Endothelial cell of umbilical vein (primary cell): ENCODE measurements around the gene ZNF319.

Experiments used
- CTCF ChIP-seq, 2 donors: IDR thresholded peaks; 1 replicate in 1 of 2; 2 replicates in 1 of 2; pipeline ENCODE4 v1.5.1; 2011; ENCODE audit warnings: low read length in 2 of 2, mild to moderate bottlenecking in 2 of 2, moderate library complexity in 2 of 2, control low read depth in 1 of 2, inconsistent platforms in 1 of 2, low read depth in 1 of 2; ENCODE audit not compliant: insufficient read depth in 1 of 2; ENCODE audit errors: extremely low read depth in 1 of 2
- POLR2A ChIP-seq: IDR thresholded peaks from 2 replicates; pipeline ENCODE4 v1.6.1; 2012; ENCODE audit warnings: low read depth, mild to moderate bottlenecking, control low read depth, low read length

DNA sequence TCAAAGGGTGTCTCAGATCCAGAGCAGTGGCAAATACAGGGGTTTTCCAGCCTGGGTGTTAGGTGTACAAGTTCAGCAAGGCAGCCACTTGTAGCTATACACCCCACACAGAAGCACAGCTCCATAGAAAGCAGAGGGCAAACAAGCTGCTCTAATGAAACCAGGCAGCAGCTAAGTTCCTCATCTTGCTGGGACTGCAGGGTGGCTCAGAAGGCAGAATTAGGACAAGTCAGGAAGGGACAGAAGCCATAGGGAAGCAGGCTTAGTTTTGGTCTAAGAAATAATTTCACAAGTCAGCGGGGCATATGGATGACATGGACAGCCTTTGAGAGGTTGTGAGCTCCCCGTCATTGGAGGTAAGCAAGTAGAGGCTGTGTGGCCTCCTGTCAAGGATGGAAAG, 53.2 kb downstream of the ZNF319 start:
- no peak for TF ChIP-seq POLR2A
- no peak for TF ChIP-seq CTCF (IDR thresholded peaks at IDR 0.05; ENCODE audit: extremely low read depth in 1 of 2, insufficient read depth in 1 of 2, low read depth in 1 of 2, low read length in 2 of 2)
